Activated naive CD4-positive, alpha-beta T cell treated with anti-CD3 and anti-CD28 coated beads, Interleukin-2, amount 50 U/mL, for 72 hours (primary cell): ENCODE measurements around the gene ZBP1. TPM values are rescaled to one million over a fixed set of nuclear protein-coding genes. Genes with fewer than 3 reads are reported as not detected.

Experiments
- ATAC-seq, 2 donors: fragments of 150-1000 bp; cut with Tn5 transposase; 2 replicates each; pipeline ENCODE4 v1.10.0; 2021; ENCODE audit warnings: mild to moderate bottlenecking in 2 of 2, moderate library complexity in 2 of 2
- DNase-seq, 2 donors: peaks; one replicate each; pipeline ENCODE4 v3.0.0; 2021 to 2022; ENCODE audit warnings: low spot score in 2 of 2
- H3K27ac Mint-ChIP-seq, 2 donors: one replicate each; pipeline ENCODE4 v1.8.0; 2022; ENCODE audit warnings: mild to moderate bottlenecking in 2 of 2, mixed read lengths in 2 of 2
- H3K36me3 Mint-ChIP-seq, 2 donors: one replicate each; pipeline ENCODE4 v1.8.0; 2022; ENCODE audit warnings: mixed read lengths in 2 of 2
- H3K9me3 Mint-ChIP-seq, 2 donors: one replicate each; pipeline ENCODE4 v1.8.0; 2022; ENCODE audit warnings: mixed read lengths in 2 of 2
- total RNA-seq, 2 donors: library from RNA; stranded (reverse); gene quantifications; one replicate each; pipeline ENCODE4 v1.2.3, GENCODE V29; 2022

The ZBP1 gene
- total RNA-seq, 2 donors from 2014 or later, result 0.16 to 1.1 TPM

DNA sequence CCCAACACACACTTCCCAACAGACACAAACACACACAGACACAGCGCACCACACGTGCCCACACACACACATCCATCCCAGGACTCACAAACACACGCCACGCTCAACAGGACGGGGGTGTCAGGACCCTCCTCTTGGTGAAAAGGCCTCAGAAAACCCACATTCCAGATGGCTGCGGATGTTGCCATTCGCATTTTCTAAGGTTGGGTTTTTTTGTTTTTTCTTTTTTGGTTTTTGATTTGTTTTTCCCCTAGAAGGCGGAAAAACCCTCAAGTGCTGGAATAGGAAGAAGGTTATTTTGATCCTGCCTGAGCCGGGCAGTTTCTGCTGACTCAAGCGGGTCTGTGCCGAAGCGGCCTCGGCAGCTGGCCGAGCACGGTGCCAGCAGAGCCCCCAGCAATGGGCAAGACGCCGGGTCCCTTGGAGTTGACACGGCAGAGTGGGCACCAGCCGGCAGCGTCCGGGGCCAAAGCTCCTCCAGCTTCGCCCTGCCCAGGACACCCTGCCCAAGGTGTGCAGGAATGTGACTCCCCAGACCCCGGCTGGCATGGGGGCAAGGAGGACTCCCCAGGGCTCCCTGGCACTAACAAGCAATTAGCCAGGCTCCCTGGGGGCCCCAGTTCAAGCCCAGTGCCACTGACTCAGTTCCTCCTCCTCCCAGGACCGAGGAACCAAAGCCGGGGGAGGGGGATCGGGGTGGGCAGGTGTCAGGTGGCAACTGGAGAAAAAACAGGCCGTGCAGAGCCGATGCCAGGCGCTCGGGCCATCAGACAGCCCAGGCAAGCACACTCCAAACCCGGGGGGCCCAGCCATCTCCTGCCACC lies 40.9 kb upstream of the ZBP1 start:
- ATAC-seq (no peak), DNase-seq (peak in 1 of 2 donors; percentile 43)
- H3K27ac Mint-ChIP-seq, result no peak overlapping the region
- no peaks in the 10 kb centered on the region for H3K36me3 Mint-ChIP-seq
- H3K9me3 Mint-ChIP-seq, result no peaks in the 10 kb centered on the region

DNA sequence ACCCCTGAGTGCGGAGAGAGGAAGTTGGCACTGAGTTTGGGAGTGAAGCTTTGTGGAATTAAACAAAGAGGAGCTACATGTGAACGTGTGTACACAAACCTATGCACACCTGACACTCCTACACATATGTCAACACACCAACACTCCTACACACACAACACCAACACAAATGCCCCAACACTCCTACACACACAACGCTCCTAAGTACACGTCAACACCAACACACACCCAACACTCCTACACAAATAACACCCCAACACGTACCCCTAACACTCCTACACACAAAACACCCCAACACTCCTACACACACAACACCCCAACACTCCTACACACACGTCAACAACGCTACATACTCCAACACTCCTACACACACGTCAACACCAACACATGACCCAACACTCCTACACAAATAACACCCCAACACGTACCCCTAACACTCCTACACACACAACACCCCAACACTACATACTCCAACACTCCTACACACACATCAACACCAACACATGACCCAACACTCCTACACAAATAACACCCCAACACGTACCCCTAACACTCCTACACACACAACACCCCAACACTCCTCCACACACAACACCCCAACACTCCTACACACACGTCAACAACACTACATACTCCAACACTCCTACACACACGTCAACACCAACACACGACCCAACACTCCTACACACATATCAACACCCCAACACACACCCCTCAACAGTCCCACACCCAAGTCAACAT lies 40.1 kb upstream of the ZBP1 start:
- no peak overlapping the region for H3K27ac Mint-ChIP-seq
- DNase-seq (no peak), ATAC-seq (no peak)
- no peaks in the 10 kb centered on the region for H3K9me3 Mint-ChIP-seq
- H3K36me3 Mint-ChIP-seq, result no peaks in the 10 kb centered on the region

DNA sequence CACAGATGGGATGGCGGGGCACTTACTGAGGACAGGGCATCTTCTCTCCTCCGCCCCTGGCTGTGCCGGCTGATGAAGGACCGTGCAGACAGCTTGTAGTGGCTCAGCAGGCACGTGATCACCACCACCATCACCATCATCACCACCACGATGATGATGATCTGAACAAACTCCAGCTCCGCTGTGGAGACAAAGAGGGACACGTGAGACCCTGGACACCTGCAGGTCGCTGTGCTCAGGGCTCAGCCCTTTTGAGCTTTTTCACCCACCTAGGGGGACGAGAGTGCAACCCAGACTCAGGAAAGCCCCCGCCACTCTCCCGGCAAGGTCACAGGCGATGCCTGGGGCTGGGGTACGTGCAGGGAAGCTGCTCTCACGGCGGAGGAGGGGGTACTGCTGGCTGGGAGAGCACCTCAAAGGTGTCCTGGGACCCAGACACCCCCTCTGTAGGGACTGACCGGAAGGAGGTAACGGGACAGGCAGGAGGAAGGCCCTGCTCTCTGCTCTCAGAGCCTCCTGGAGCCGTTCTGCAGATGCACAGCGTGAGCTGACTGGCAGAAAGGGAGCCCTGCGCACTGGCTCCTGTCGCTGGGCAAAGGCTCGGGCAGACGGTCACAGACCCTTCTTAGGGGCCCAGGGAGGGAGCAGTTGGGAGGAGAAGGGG lies 39.4 kb upstream of the ZBP1 start:
- ATAC-seq, result no peak
- Mint-ChIP-seq H3K27ac (peak overlapping the region in 1 of 2 donors; percentile 55), H3K36me3 (no peaks in the 10 kb centered on the region), H3K9me3 (no peaks in the 10 kb centered on the region)
- peak in 1 of 2 donors; percentile 42 for DNase-seq

DNA sequence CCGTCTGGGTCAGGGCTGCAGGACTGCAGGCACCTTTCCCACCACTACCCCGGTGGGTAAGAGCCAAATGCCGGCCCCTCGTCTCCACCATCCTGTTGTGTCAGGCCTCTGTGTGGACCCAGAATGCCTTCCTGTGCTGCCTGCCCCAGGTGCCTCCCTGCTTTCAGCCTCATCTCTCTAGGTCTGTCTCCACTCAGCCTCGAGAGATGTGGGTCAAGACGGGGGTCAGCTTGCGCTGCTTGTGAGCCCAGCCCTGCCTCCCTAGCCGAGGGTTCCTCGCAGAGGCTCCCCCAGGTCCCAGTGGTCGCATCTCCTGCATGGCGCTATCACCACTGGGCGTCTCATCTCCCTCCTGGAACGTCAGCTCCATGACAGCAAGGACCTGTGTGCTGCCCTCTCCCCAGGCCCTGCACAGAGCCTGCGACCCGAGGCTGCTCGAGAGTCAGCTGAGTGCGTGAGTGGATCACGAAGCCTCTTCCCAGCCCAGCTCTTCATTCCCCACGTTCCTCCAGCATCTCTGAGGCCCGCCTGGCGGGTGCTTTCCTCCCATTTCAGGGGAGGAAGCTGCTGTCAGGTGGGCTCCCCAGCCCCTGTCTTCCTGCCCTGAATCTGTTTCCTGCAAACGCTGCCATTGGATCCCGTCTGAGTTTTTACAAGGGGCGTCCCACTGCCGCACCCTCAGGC lies 38.7 kb upstream of the ZBP1 start:
- Mint-ChIP-seq H3K27ac (peak overlapping the region in 1 of 2 donors; percentile 55), H3K36me3 (no peaks in the 10 kb centered on the region), H3K9me3 (no peaks in the 10 kb centered on the region)
- ATAC-seq, result no peak
- peak in 1 of 2 donors; percentile 42 for DNase-seq

DNA sequence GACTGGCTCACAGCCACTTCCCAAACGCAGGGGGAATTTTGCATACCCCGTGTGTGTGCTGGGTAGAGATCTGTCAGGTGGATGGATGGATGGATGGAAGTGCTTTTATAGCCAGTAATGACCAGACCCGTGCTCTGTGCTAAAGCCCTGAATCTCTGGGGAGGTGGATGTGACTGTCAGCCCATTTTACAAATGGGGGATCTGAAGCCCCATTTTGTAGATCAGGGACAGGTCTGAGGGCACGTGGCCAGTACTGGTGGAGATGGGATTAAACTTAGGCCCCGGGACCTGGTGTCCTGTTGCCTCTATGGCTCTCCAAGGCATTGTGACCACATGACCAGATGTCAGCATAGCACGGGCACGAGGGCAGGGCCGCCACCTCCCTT lies 38.2 kb upstream of the ZBP1 start:
- ATAC-seq, result no peak
- Mint-ChIP-seq H3K27ac (peak overlapping the region in 1 of 2 donors; percentile 62), H3K36me3 (no peaks in the 10 kb centered on the region), H3K9me3 (no peaks in the 10 kb centered on the region)
- no peak for DNase-seq

DNA sequence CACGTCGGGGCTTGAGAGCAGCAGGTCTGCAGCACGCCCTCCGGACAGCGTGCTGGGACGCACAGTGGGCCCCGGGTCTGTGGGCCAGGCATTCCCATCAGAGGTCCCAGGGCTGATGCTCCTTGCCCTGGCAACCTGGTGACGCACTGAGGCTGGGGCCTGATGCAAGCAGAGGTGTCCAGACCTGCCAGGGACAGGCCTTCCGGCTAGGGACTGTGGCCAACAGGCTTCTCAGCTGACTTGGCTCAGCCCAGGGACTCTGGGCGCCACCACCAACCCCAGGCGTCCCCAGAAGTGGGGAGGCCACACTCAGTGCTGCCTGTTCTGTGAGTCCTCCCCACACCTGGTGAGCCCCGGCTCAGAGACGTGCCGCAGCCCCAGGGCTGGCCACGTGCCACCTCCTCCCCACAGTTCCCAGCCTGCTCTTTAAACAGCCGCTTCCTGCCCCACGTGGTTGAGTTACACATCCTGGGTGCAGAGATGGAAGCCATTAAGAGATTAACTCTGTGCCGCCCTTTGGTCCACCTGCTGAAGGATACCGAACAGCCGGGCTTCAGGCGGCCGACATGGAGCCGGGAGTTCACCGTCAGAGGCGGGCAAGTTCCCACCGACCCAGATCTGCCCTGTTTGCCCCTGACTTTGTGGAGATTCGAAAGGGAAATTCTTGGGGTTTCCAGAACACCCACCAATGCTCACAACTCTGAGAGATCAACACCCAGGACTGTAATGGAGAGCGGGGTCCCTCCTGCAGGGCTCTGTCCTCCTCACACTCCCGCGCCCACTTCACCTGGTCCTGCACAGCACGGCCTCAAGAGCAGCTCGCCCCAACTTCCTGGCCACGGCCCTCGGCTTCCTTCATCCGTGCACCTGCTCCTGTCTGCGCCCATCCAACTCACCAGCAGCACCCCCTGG lies 37.6 kb upstream of the ZBP1 start:
- H3K27ac Mint-ChIP-seq, result peak overlapping the region; percentile 62 to 90
- DNase-seq, result peak in 1 of 2 donors; percentile 56

DNA sequence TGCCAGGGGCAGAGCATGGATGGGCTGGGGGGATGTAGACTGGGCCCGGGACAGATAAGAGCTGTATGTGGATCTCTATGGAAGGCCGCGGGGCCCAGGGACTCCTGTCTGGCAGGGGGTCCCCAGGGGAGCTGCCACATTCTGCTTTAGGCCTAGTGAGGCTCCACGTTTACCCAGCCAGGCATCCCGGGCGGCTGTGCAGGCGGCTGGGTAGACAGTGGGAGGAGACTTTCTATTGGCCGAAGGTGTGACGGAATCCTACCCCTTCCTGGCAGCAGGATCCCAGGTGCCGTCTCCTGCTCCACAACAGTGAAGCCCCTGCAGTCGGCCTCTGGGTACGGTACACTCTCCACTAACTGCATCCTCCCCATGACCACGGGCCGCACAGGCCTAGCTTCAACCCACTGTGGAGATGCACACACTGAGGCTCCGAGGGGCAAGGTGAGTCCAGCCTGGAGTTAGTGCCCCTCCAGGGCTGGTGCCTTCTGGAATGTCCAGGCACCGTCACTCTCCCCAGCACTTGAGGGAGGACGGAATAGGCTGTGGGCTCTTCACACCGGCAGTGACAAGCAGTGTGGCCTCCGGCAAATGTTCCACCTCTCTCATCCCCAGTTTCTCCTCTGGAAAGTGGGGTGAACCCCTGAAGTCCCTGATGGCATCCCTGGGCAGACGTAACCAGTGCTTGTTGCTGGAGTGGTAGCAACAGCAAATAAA lies 36.8 kb upstream of the ZBP1 start:
- ATAC-seq (no peak), DNase-seq (peak in 1 of 2 donors; percentile 48)
- H3K27ac Mint-ChIP-seq, result peak overlapping the region in 1 of 2 donors; percentile 63
- H3K36me3 Mint-ChIP-seq, result no peaks in the 10 kb centered on the region
- H3K9me3 Mint-ChIP-seq, result no peaks in the 10 kb centered on the region

More for the DNA sequence above, 37.6 kb upstream of the ZBP1 start:
- no peaks in the 10 kb centered on the region for H3K36me3 Mint-ChIP-seq
- ATAC-seq, result peak; percentile 48 to 77
- no peaks in the 10 kb centered on the region for H3K9me3 Mint-ChIP-seq

DNA sequence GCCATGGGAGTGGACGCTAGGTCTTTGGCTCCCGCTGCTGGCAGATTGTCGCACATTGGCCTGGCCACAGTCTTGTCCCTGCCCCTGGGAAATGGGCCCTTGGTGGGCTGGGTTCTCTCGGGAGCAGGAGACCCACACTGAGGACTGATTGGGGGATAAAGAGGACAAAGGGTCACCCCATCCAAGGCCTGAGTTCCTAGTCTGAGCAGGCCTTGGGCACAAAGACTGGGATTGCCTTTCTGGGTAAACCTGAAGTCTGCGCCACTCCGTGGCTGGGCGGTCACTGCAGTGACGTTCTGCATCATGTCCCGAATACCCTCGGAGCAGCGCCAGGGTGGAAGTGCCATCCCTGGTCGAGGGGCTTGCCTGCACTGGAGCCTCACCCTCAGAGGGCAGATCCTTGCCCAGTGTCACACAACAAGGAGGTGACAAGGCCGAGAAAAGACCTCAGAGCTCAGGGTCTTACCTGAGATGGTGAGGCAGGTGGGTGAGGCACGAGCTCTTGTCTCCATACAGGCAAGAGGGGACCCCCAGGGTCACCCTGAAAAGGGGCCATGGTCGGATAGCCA lies 36.1 kb upstream of the ZBP1 start:
- ATAC-seq (no peak), DNase-seq (peak in 1 of 2 donors; percentile 48)
- Mint-ChIP-seq H3K9me3 (no peaks in the 10 kb centered on the region), H3K27ac (peak overlapping the region in 1 of 2 donors; percentile 63), H3K36me3 (no peaks in the 10 kb centered on the region)

DNA sequence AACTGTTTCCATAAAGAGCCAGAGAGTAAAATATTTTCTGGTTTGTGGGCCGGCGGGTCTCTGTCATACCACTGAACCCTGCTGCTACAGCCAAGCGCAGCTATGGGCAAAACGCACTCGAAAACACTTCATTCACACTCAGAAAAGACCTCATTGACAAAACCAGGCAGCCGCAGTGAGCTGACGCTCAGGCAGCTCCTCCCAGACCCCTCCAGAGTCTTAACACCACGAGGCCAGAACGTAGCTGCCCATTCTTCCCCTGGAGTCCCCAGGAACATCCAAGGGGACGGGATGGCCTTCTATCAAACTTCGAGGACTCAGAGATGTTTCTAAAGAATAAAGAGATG lies 35.6 kb upstream of the ZBP1 start:
- Mint-ChIP-seq H3K9me3 (no peaks in the 10 kb centered on the region), H3K36me3 (no peaks in the 10 kb centered on the region), H3K27ac (no peak overlapping the region)
- DNase-seq (peak in 1 of 2 donors; percentile 28), ATAC-seq (no peak)

DNA sequence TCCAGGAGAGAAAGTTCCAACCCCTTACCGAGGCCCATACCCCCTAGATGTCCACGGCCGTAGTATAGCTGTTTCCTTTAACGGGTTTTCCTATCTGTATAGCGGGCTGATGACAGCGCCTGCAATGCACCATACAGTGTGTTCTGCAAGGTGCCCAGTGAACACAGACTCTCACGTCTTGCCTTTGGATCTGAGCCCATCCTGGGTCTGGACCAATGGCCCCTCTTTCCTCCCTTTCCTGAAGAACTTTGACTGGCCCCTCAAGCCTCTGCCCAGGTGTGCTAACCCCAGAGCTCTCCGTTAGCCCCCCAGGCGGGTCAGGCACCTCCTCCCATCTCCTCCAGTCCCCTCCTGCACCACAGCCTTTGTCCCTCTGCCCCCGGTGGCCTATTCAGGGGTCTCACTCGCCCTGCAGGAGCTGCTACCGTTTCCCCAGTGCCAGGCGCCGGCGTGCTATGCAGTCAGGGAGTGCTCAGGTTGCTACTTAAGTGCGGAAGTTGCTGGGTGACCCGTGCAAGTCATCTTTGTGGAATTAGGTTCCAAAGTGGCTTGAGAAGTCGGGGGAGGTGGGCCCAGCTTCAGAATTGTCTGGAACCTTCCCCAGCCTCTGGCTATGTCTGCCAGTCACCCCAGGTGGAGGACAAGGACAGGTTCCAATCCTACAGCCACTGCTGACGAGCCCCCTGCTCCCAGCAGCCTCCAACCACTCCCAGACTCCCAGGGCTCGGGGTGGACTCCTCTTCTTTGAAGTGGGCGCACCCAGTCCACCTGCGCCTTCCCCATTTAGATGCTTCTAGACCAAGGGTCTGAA lies 35.0 kb upstream of the ZBP1 start:
- no peaks in the 10 kb centered on the region for H3K36me3 Mint-ChIP-seq
- ATAC-seq (no peak), DNase-seq (peak in 1 of 2 donors; percentile 45)
- H3K9me3 Mint-ChIP-seq, result no peaks in the 10 kb centered on the region
- no peak overlapping the region for H3K27ac Mint-ChIP-seq

DNA sequence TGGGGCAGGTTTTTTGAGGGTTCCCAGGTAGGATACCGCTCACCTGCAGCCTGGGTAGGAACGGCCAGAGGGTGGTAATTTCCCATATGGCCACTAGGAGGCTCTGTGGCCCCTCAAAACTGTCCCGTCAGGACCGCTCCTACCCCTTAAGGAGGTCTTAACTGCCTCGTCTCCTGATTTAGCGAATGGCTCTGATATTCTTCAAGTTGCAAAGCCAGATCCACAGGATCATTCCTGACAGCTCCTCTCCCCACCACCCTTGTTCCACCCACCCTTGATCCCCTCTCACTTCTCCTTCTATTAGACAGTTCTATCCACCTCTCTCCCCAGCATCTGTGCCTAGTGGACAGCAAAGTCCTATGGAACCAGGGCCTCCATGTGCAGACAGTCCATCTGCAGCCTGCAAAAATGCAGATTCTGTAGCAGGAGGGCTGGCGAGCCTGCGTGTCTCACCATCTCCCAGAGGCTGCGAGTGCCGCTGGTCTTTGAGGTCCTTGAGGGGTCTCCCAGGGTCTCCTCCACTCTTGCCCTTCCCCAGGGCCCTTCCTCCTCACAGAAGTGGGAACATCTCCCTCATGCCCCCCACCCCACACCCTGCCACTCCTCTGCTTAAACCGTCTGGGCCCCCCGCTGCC lies 34.3 kb upstream of the ZBP1 start:
- DNase-seq, result peak; percentile 55 to 62
- peak; percentile 75 to 87 for ATAC-seq
- Mint-ChIP-seq H3K27ac (no peak overlapping the region), H3K36me3 (no peaks in the 10 kb centered on the region), H3K9me3 (no peaks in the 10 kb centered on the region)

DNA sequence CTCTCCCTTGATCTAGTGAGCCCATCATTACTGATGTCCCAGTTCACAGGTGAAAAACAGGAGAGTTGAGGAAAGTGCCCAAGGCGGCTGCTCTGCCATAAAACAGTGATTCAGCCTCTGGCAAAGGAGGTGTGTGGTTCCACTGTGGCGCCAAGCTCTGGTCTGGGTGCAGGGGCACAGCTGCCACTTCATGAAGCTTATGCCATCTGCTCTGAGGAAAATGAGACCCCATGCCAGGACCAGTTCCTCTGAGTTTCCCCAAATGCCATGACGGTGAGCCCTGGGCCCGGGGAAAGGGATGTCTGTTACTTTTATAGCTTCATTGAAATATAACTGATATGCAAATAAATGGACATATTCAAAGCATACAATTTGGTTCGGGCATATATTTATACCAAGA lies 33.7 kb upstream of the ZBP1 start:
- Mint-ChIP-seq H3K27ac (no peak overlapping the region), H3K9me3 (no peaks in the 10 kb centered on the region), H3K36me3 (no peaks in the 10 kb centered on the region)
- ATAC-seq, result no peak
- peak in 1 of 2 donors; percentile 31 for DNase-seq

DNA sequence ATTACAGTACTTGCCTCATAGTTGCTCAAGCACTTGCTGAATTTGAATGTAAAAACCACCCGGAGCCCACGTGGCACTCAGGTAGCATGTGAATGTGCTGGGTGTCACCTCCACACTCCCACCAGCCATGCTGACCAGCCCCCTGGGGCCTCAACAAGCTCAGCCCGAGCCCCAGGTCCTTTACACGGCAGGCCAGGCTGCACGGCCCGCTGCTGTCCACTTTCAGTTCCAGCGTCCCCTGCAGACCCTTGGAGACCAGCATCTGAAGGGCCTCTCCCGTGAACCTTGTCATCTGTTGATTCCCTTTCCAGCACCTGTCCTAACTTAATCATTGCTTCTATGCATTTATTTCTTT lies 33.3 kb upstream of the ZBP1 start:
- DNase-seq (peak in 1 of 2 donors; percentile 35), ATAC-seq (no peak)
- Mint-ChIP-seq H3K36me3 (no peaks in the 10 kb centered on the region), H3K9me3 (no peaks in the 10 kb centered on the region), H3K27ac (no peak overlapping the region)
